Transverse colon (tissue), 4 donors: ENCODE data around the gene HADH. TPM values are rescaled to one million over a fixed set of nuclear protein-coding genes. Genes with fewer than 3 reads are reported as not detected.

ENCODE experiments used
- DNase-seq: peaks from one replicate; pipeline ENCODE4 v3.0.0-alpha.2; 2019
- H3K27ac ChIP-seq, 4 donors: fragments of 200-600 bp; sonication (generic); 2 replicates each; pipeline ENCODE4 v1.5.1; 2016 to 2018; ENCODE audit warnings: inconsistent platforms in 4 of 4
- H3K27me3 ChIP-seq: fragments of 200-600 bp; sonication (generic); 2 replicates; pipeline ENCODE4 v1.5.1; 2017; ENCODE audit warnings: inconsistent platforms
- H3K36me3 ChIP-seq, 4 donors: fragments of 200-600 bp; sonication (generic); 2 replicates each; pipeline ENCODE4 v1.5.1; 2017 to 2019; ENCODE audit warnings: inconsistent platforms in 4 of 4
- H3K4me1 ChIP-seq, 4 donors: fragments of 200-600 bp; sonication (generic); 2 replicates each; pipeline ENCODE4 v1.5.1; 2017 to 2020; ENCODE audit warnings: inconsistent platforms in 4 of 4
- H3K4me3 ChIP-seq, 4 donors: fragments of 200-600 bp; sonication (generic); 1 replicate in 1 of 4; 2 replicates in 3 of 4; pipeline versions ENCODE4 v1.5.1 to v1.6.1; 2017 to 2019; ENCODE audit warnings: inconsistent platforms in 4 of 4
- H3K9me3 ChIP-seq, 2 donors: fragments of 200-600 bp; sonication (generic); 2 replicates each; pipeline ENCODE4 v1.5.1; 2017 to 2019; ENCODE audit warnings: inconsistent platforms in 2 of 2
- EP300 ChIP-seq: sonication (generic); formaldehyde crosslinking; IDR thresholded peaks from one replicate; pipeline ENCODE4 v1.6.1; 2017; ENCODE audit warnings: antibody characterized with exemption, low read depth
- POLR2A ChIP-seq: fragments of 450-650 bp; IDR thresholded peaks from one replicate; pipeline ENCODE4 v1.6.1; 2016; ENCODE audit warnings: antibody characterized with exemption, mild to moderate bottlenecking, moderate library complexity
- POLR2AphosphoS5 ChIP-seq, 3 donors: sonication (generic); formaldehyde crosslinking; IDR thresholded peaks; one replicate each; pipeline ENCODE4 v1.6.1; 2016; ENCODE audit warnings: antibody characterized with exemption in 3 of 3
- WGBS, 2 donors: methylation state at CpG; one replicate each; pipeline ENCODE4 v1.1.5; 2018; ENCODE audit warnings: low coverage in 1 of 2; 5-methylcytosine and 5-hydroxymethylcytosine counted together
- in situ Hi-C, 4 donors: fragments of 200-750 bp; cut with MboI; loops; one replicate each; pipeline versions ENCODE4 v1.15.0 to v1.15.1; 2017; ENCODE audit warnings: low sequenced_read_pairs in 3 of 4, low pct_ligation_motif_present in 1 of 4, low pct_unique_long_range_greater_than_20kb in 1 of 4
- intact Hi-C: fragments of 100-400 bp; cut with DNase I; formaldehyde crosslinking; loops from one replicate; pipeline ENCODE4 v1.15.1; 2023; ENCODE audit warnings: low total_unique reads
- total RNA-seq, 4 donors: library from RNA; depleted of rRNA; stranded (reverse); fragments of >200 nt; gene quantifications; one replicate each; pipeline ENCODE4 v1.1.0, GENCODE V29; 2016
- TF ChIP-seq, protein P1 (sequence below), 5 experiments: fragments of 200-600 bp in 3 of 5; fragments of 450-650 bp in 2 of 5; sonication (generic) in 3 of 5; IDR thresholded peaks; 1 replicate in 2 of 5; 2 replicates in 3 of 5; pipeline ENCODE4 v1.5.1; 2016 to 2017; ENCODE audit warnings: antibody characterized with exemption in 5 of 5, inconsistent platforms in 3 of 5, mild to moderate bottlenecking in 2 of 5, moderate library complexity in 1 of 5

HADH gene
- total RNA-seq, 4 donors from 2014 or later, result 47.5 to 135 (median 117) TPM

DNA sequence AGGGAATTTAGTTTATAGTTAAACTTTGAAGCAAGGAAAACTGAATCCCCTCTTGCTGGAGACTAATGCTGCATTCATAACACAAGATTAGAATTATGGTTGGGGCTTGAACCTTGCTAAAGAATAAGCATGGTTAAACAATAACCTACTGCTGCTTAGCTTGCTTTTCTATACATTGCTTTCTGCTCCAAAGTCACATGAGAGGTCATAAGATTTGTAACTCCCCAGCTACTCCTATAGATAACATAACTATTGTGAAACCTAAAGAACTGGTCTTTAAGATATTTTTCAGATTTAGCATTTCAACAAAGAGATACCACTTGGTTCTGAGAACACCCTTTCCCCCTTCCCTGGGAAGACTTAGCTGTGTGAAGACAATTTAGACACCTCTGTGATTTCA lies 17.1 kb upstream of the HADH start:
- Histone ChIP-seq H3K4me3 (no peak overlapping the region), H3K36me3 (no peaks in the 10 kb centered on the region), H3K27me3 (no peaks in the 10 kb centered on the region), H3K4me1 (no peaks in the 10 kb centered on the region), H3K27ac (no peak overlapping the region), H3K9me3 (no peaks in the 10 kb centered on the region)
- in situ Hi-C loops, result no loop called here
- intact Hi-C loops, result no loop called here
- TF ChIP-seq POLR2AphosphoS5 (IDR thresholded peaks at IDR 0.05) (no peak), POLR2A (no peak), EP300 (no peak)
- TF ChIP-seq, protein P1, sequence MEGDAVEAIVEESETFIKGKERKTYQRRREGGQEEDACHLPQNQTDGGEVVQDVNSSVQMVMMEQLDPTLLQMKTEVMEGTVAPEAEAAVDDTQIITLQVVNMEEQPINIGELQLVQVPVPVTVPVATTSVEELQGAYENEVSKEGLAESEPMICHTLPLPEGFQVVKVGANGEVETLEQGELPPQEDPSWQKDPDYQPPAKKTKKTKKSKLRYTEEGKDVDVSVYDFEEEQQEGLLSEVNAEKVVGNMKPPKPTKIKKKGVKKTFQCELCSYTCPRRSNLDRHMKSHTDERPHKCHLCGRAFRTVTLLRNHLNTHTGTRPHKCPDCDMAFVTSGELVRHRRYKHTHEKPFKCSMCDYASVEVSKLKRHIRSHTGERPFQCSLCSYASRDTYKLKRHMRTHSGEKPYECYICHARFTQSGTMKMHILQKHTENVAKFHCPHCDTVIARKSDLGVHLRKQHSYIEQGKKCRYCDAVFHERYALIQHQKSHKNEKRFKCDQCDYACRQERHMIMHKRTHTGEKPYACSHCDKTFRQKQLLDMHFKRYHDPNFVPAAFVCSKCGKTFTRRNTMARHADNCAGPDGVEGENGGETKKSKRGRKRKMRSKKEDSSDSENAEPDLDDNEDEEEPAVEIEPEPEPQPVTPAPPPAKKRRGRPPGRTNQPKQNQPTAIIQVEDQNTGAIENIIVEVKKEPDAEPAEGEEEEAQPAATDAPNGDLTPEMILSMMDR (IDR thresholded peaks at IDR 0.05), result no peak
- DNase-seq, result no peak

- Histone ChIP-seq H3K4me3 (no peak overlapping the region), H3K36me3 (no peaks in the 10 kb centered on the region), H3K4me1 (no peaks in the 10 kb centered on the region), H3K27ac (no peak overlapping the region), H3K9me3 (no peaks in the 10 kb centered on the region), H3K27me3 (no peaks in the 10 kb centered on the region)
- WGBS, 2 donors, result 86 to 94% methylated on average over 2 to 3 of the region's 3 CpGs
- intact Hi-C loops (no loop called here), in situ Hi-C loops (no loop called here)
- TF ChIP-seq EP300 (no peak), POLR2A (no peak), POLR2AphosphoS5 (IDR thresholded peaks at IDR 0.05) (no peak)
- TF ChIP-seq, protein P1 (IDR thresholded peaks at IDR 0.05), result no peak
- no peak for DNase-seq
Observed at GRCh38 chr4:107974523-107974922, 15.2 kb upstream of the HADH start.

- in situ Hi-C loops (no loop called here), intact Hi-C loops (no loop called here)
- Histone ChIP-seq H3K4me3 (no peak overlapping the region), H3K36me3 (no peaks in the 10 kb centered on the region), H3K4me1 (no peaks in the 10 kb centered on the region), H3K9me3 (peaks cover 0 to 8% of the 10 kb centered on the region in 2 donors), H3K27me3 (no peaks in the 10 kb centered on the region), H3K27ac (no peak overlapping the region)
- no peak for TF ChIP-seq EP300
- TF ChIP-seq, protein P1 (IDR thresholded peaks at IDR 0.05), result no peak
- WGBS, 2 donors, result 91 to 100% methylated on average over 4 of the region's 4 CpGs
- no peak for DNase-seq
Observed at GRCh38 chr4:107977482-107977881, 12.2 kb upstream of the HADH start.

DNA sequence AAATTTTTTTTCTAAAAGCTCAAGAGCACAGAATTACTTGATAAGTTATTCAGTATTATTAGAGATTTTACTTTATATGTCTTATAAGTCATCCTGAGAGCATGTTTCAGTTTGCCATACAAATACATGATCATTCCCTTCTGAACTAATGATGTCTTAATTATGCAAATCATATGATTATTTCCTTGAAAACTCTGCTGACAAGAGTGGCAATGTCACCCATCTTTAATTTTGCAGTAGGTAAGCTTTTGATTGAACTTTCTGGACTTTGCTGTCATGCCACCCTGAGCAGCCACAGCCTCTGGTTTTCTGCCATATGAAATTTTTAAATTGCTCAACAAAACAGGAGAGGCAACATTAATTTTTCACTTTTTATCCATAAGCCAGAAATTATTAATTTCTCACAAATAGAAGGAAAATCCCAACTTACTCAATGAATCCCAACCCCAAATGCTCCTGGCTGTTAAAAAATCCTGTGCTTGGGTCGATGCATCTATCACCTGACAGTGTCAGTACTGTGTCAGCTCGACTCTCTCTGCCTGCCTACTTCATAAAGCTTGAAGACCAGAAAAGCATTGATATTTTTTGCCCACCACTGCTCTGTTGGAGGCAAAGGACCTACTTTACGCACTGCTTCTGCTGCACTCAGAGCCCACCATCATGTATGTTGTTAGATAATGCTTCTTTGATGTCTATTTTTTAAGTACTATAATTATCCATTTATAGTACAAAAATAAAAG lies 11.6 kb upstream of the HADH start:
- H3K9me3 ChIP-seq, result peaks cover 0 to 8% of the 10 kb centered on the region in 2 donors
- in situ Hi-C loops, result no loop called here
- 87 to 89% methylated on average over 3 of the region's 3 CpGs for WGBS, 2 donors
- H3K4me3 ChIP-seq, result no peak overlapping the region
- no peaks in the 10 kb centered on the region for H3K27me3 ChIP-seq
- H3K36me3 ChIP-seq, result no peaks in the 10 kb centered on the region
- H3K4me1 ChIP-seq, result no peaks in the 10 kb centered on the region
- intact Hi-C loops, result no loop called here
- TF ChIP-seq EP300, result no peak
- no peak for TF ChIP-seq POLR2A
- TF ChIP-seq, protein P1 (IDR thresholded peaks at IDR 0.05), result no peak
- TF ChIP-seq POLR2AphosphoS5 (IDR thresholded peaks at IDR 0.05), result no peak
- no peak for DNase-seq
- H3K27ac ChIP-seq, result no peak overlapping the region
